SU-DHL-6 (cell line): ENCODE results near the gene MARCHF4.

Experiments used
- H2AFZ ChIP-seq: fragments of 200-600 bp; sonication (generic); 2 replicates; pipeline ENCODE4 v1.6.1; 2014; ENCODE audit warnings: low read depth, mild to moderate bottlenecking, moderate library complexity, mixed read lengths, antibody characterized with exemption, low read length; ENCODE audit not compliant: severe bottlenecking
- H3F3A ChIP-seq: fragments of 200-600 bp; shearing (Covaris generic); 2 replicates; pipeline ENCODE4 v1.6.0; 2016; ENCODE audit warnings: antibody characterized with exemption, mild to moderate bottlenecking; ENCODE audit not compliant: insufficient read depth
- H3K27ac ChIP-seq: fragments of 200-600 bp; sonication (generic); 2 replicates; pipeline ENCODE4 v1.5.1; 2016; ENCODE audit warnings: low read depth, mild to moderate bottlenecking, low read length, moderate library complexity, mixed read lengths
- H3K27me3 ChIP-seq: fragments of 200-600 bp; sonication (generic), shearing (Covaris generic); 2 replicates; pipeline ENCODE4 v1.6.0; 2014; ENCODE audit warnings: mild to moderate bottlenecking, low read length
- H3K36me3 ChIP-seq: fragments of 200-600 bp; sonication (generic); 2 replicates; pipeline ENCODE4 v1.6.1; 2014; ENCODE audit warnings: mild to moderate bottlenecking, low read length, mixed read lengths
- H3K4me2 ChIP-seq: fragments of 300-600, 200-600 bp; shearing (Covaris generic), sonication (generic); 2 replicates; pipeline ENCODE4 v1.6.0; 2014; ENCODE audit warnings: low read length, low read depth, mild to moderate bottlenecking; ENCODE audit not compliant: poor library complexity, severe bottlenecking
- H3K4me3 ChIP-seq: fragments of 200-600 bp; sonication (generic); 2 replicates; pipeline ENCODE4 v1.5.1; 2014; ENCODE audit warnings: antibody characterized with exemption, low read length, mild to moderate bottlenecking, mixed read lengths; ENCODE audit not compliant: insufficient read depth, poor library complexity, severe bottlenecking
- H3K79me2 ChIP-seq: fragments of 200-600 bp; sonication (generic); 2 replicates; pipeline ENCODE4 v1.6.1; 2014; ENCODE audit warnings: mild to moderate bottlenecking, low read length, moderate library complexity; ENCODE audit not compliant: insufficient read depth
- H3K9ac ChIP-seq: fragments of 200-600 bp; sonication (generic); 2 replicates; pipeline ENCODE4 v1.7.0; 2014; ENCODE audit warnings: mild to moderate bottlenecking, low read length
- H3K9me2 ChIP-seq: fragments of 200-600 bp; sonication (generic); replicated peaks from 2 replicates; pipeline ENCODE4 v1.6.1; 2014; ENCODE audit warnings: low read length; ENCODE audit not compliant: insufficient read depth
- H3K9me3 ChIP-seq: fragments of 200-600 bp; sonication (generic); 2 replicates; pipeline ENCODE4 v1.6.1; 2014; ENCODE audit warnings: low read length, mixed read lengths; ENCODE audit not compliant: insufficient read depth
- H4K20me1 ChIP-seq: fragments of 200-600 bp; sonication (generic); 2 replicates; pipeline ENCODE4 v1.6.1; 2014; ENCODE audit warnings: low read depth, mild to moderate bottlenecking, antibody characterized with exemption, low read length, moderate library complexity, mixed read lengths
- CTCF ChIP-seq: fragments of 200-600 bp; sonication (generic); IDR thresholded peaks from one replicate; pipeline ENCODE4 v1.5.1; 2017; ENCODE audit warnings: antibody characterized with exemption, mild to moderate bottlenecking, low read length, moderate library complexity; ENCODE audit not compliant: insufficient read depth, poor library complexity, severe bottlenecking
- EZH2phosphoT487 ChIP-seq: fragments of 200-600 bp; sonication (generic), shearing (Covaris generic); conservative IDR thresholded peaks from 2 replicates; pipeline ENCODE4 v1.6.1; 2018; ENCODE audit warnings: mild to moderate bottlenecking, antibody characterized with exemption, low read length, moderate library complexity, mixed read lengths

The MARCHF4 gene

GRCh38 chr2:216375286-216375685, 3.0 kb upstream of the MARCHF4 start:
- H4K20me1 ChIP-seq = no peaks in the 10 kb centered on the region
- TF ChIP-seq CTCF (no peak), EZH2phosphoT487 (no peak)
- H3K27ac ChIP-seq = no peak overlapping the region
- no peaks in the 10 kb centered on the region for H3K27me3 ChIP-seq
- H3K9ac ChIP-seq = no peak overlapping the region
- H3K36me3 ChIP-seq = no peaks in the 10 kb centered on the region
- no peaks in the 10 kb centered on the region for H3K9me2 ChIP-seq
- no peaks in the 10 kb centered on the region for H3K79me2 ChIP-seq
- H2AFZ ChIP-seq = no peak overlapping the region
- H3K4me3 ChIP-seq = no peak overlapping the region
- no peaks in the 10 kb centered on the region for H3K9me3 ChIP-seq
- H3K4me2 ChIP-seq = no peak overlapping the region
- H3F3A ChIP-seq = no peaks in the 10 kb centered on the region

- Histone ChIP-seq H3F3A (no peaks in the 10 kb centered on the region), H3K79me2 (no peaks in the 10 kb centered on the region), H4K20me1 (no peaks in the 10 kb centered on the region), H3K27me3 (no peaks in the 10 kb centered on the region), H3K9me3 (no peaks in the 10 kb centered on the region), H2AFZ (no peak overlapping the region), H3K9me2 (no peaks in the 10 kb centered on the region), H3K9ac (no peak overlapping the region), H3K36me3 (no peaks in the 10 kb centered on the region), H3K27ac (no peak overlapping the region), H3K4me3 (no peak overlapping the region), H3K4me2 (no peak overlapping the region)
- TF ChIP-seq EZH2phosphoT487 (no peak), CTCF (no peak)
Measured at GRCh38 chr2:216373896-216374295, 1.6 kb upstream of the MARCHF4 start.

- no peak overlapping the region for H3K4me2 ChIP-seq
- H3K27ac ChIP-seq = no peak overlapping the region
- no peak overlapping the region for H3K4me3 ChIP-seq
- H2AFZ ChIP-seq = no peak overlapping the region
- no peaks in the 10 kb centered on the region for H4K20me1 ChIP-seq
- H3F3A ChIP-seq = no peaks in the 10 kb centered on the region
- H3K9me3 ChIP-seq = no peaks in the 10 kb centered on the region
- no peak overlapping the region for H3K9ac ChIP-seq
- no peaks in the 10 kb centered on the region for H3K27me3 ChIP-seq
- H3K79me2 ChIP-seq = no peaks in the 10 kb centered on the region
- H3K36me3 ChIP-seq = no peaks in the 10 kb centered on the region
- no peaks in the 10 kb centered on the region for H3K9me2 ChIP-seq
- TF ChIP-seq CTCF = no peak
- TF ChIP-seq EZH2phosphoT487 = no peak
Measured at GRCh38 chr2:216372761-216373291, 543 bp upstream of the MARCHF4 start.
